DMS114 treated with DMSO at 0.1 percent for 48 hours (cell line): Measurements from ENCODE around the gene SLC5A6.
A peak's percentile ranks its signal among the peaks of the same experiment; 100 is the strongest.

ENCODE experiments used
- DNase-seq: peaks from one replicate; lab custom pipeline; 2025; ENCODE audit not compliant: unreplicated experiment; lab: John Stamatoyannopoulos, UW

SLC5A6 gene

GRCh38 chr2:27211943-27212625, at the start of gene SLC5A6, which contains the start of gene ATRAID:
Gene SLC5A6, minus strand, starts transcription at chr2:27212268. Its CDS starts 4,618 bp downstream, at chr2:27207650.
Gene ATRAID, plus strand, starts transcription at chr2:27212041. Its CDS starts 328 bp downstream, at chr2:27212369.
- peak; percentile 78 for DNase-seq

GRCh38 chr2:27261241-27261925, 49.3 kb upstream of the SLC5A6 start:
- no peak for DNase-seq

- DNase-seq: no peak
Measured at GRCh38 chr2:27258051-27258450, 46.0 kb upstream of the SLC5A6 start.

- DNase-seq: no peak
Measured at GRCh38 chr2:27256855-27257454, 44.9 kb upstream of the SLC5A6 start.

GRCh38 chr2:27255660-27256059, 43.6 kb upstream of the SLC5A6 start:
- no peak for DNase-seq

GRCh38 chr2:27255187-27255586, 43.1 kb upstream of the SLC5A6 start:
- no peak for DNase-seq

GRCh38 chr2:27251766-27252165, 39.7 kb upstream of the SLC5A6 start:
- DNase-seq: no peak

GRCh38 chr2:27250652-27251379, 38.7 kb upstream of the SLC5A6 start:
- no peak for DNase-seq

GRCh38 chr2:27249891-27250651, 38.0 kb upstream of the SLC5A6 start:
- no peak for DNase-seq

- DNase-seq: no peak
Measured at GRCh38 chr2:27249159-27249890, 37.3 kb upstream of the SLC5A6 start.

- no peak for DNase-seq
Measured at GRCh38 chr2:27247893-27248292, 35.8 kb upstream of the SLC5A6 start.

- DNase-seq: no peak
Measured at GRCh38 chr2:27245626-27246025, 33.6 kb upstream of the SLC5A6 start.

GRCh38 chr2:27245116-27245515, 33.0 kb upstream of the SLC5A6 start:
- DNase-seq: no peak

- DNase-seq: no peak
Measured at GRCh38 chr2:27243391-27244130, 31.5 kb upstream of the SLC5A6 start.

- no peak for DNase-seq
Measured at GRCh38 chr2:27242614-27242951, 30.5 kb upstream of the SLC5A6 start.

GRCh38 chr2:27241761-27242613, 29.9 kb upstream of the SLC5A6 start:
- no peak for DNase-seq

- no peak for DNase-seq
Measured at GRCh38 chr2:27240406-27240805, 28.3 kb upstream of the SLC5A6 start.

GRCh38 chr2:27238976-27239375, 26.9 kb upstream of the SLC5A6 start:
- DNase-seq: no peak
